ENCODE measurements around the gene ZNF407. TPM values are rescaled to one million over a fixed set of nuclear protein-coding genes. Genes with fewer than 3 reads are reported as not detected.

Gene ZNF407
- total and polyA plus RNA-seq, 2 of the 13 experiments (the other 11 are each of a cell fraction or from before 2014, with no cell fraction given) = 2.3 to 8.7 TPM

DNA sequence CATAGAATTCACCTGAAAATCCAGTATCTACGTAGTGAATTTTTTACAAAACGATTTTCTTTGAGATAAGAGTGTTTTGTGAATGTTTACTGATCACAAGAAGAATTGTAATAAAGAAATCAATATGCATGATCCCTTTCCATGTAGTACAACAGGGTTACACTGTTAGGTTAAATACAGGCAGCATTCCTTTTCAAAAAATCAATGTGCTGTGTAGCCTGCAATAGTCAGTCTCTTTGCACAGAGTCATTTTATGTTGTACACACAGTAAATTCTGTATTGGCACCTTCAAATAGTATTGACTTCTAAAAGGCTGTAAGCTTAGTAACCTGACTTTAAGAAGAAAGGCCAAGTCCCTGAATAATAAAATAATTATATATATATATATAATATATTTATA, 63.3 kb downstream of the ZNF407 start (continued):
- TF ChIP-seq, protein P1, sequence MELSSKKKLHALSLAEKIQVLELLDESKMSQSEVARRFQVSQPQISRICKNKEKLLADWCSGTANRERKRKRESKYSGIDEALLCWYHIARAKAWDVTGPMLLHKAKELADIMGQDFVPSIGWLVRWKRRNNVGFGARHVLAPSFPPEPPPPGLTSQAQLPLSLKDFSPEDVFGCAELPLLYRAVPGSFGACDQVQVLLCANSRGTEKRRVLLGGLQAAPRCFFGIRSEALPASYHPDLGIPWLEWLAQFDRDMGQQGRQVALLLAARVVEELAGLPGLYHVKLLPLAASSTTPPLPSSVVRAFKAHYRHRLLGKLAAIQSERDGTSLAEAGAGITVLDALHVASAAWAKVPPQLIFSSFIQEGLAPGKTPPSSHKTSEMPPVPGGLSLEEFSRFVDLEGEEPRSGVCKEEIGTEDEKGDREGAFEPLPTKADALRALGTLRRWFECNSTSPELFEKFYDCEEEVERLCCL (CRISPR knock-in tag; IDR thresholded peaks at IDR 0.05; ENCODE audit: borderline replicate concordance) = no peak
- TF ChIP-seq AKAP8 (CRISPR knock-in tag; IDR thresholded peaks at IDR 0.05) = no peak
- TF ChIP-seq ZNF24 (IDR thresholded peaks at IDR 0.05) = no peak
- no peak for TF ChIP-seq BRCA1 (CRISPR knock-in tag; IDR thresholded peaks at IDR 0.05)
- TF ChIP-seq ZIK1 (CRISPR knock-in tag; IDR thresholded peaks at IDR 0.05; ENCODE audit: borderline replicate concordance, low read depth) = no peak
- TF ChIP-seq, protein P2, sequence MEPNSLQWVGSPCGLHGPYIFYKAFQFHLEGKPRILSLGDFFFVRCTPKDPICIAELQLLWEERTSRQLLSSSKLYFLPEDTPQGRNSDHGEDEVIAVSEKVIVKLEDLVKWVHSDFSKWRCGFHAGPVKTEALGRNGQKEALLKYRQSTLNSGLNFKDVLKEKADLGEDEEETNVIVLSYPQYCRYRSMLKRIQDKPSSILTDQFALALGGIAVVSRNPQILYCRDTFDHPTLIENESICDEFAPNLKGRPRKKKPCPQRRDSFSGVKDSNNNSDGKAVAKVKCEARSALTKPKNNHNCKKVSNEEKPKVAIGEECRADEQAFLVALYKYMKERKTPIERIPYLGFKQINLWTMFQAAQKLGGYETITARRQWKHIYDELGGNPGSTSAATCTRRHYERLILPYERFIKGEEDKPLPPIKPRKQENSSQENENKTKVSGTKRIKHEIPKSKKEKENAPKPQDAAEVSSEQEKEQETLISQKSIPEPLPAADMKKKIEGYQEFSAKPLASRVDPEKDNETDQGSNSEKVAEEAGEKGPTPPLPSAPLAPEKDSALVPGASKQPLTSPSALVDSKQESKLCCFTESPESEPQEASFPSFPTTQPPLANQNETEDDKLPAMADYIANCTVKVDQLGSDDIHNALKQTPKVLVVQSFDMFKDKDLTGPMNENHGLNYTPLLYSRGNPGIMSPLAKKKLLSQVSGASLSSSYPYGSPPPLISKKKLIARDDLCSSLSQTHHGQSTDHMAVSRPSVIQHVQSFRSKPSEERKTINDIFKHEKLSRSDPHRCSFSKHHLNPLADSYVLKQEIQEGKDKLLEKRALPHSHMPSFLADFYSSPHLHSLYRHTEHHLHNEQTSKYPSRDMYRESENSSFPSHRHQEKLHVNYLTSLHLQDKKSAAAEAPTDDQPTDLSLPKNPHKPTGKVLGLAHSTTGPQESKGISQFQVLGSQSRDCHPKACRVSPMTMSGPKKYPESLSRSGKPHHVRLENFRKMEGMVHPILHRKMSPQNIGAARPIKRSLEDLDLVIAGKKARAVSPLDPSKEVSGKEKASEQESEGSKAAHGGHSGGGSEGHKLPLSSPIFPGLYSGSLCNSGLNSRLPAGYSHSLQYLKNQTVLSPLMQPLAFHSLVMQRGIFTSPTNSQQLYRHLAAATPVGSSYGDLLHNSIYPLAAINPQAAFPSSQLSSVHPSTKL (CRISPR knock-in tag; IDR thresholded peaks at IDR 0.05) = 0 out of 2 replicates have a peak, but pooled peaks have one; percentile 19
- TF ChIP-seq EP300 (IDR thresholded peaks at IDR 0.05; ENCODE audit: low read depth in 2 of 2, low read length in 2 of 2) = 0 out of 4 replicates have a peak, but pooled peaks of 1 of the 2 experiments have one; percentile 10
- TF ChIP-seq EP300 (CRISPR knock-in tag; IDR thresholded peaks at IDR 0.05; ENCODE audit: borderline replicate concordance) = no peak
- no peak for TF ChIP-seq THYN1 (CRISPR knock-in tag; IDR thresholded peaks at IDR 0.05; ENCODE audit: borderline replicate concordance, low read depth)
- TF ChIP-seq, protein P3, sequence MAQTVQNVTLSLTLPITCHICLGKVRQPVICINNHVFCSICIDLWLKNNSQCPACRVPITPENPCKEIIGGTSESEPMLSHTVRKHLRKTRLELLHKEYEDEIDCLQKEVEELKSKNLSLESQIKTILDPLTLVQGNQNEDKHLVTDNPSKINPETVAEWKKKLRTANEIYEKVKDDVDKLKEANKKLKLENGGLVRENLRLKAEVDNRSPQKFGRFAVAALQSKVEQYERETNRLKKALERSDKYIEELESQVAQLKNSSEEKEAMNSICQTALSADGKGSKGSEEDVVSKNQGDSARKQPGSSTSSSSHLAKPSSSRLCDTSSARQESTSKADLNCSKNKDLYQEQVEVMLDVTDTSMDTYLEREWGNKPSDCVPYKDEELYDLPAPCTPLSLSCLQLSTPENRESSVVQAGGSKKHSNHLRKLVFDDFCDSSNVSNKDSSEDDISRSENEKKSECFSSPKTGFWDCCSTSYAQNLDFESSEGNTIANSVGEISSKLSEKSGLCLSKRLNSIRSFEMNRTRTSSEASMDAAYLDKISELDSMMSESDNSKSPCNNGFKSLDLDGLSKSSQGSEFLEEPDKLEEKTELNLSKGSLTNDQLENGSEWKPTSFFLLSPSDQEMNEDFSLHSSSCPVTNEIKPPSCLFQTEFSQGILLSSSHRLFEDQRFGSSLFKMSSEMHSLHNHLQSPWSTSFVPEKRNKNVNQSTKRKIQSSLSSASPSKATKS (CRISPR knock-in tag; IDR thresholded peaks at IDR 0.05) = no peak
- TF ChIP-seq ZEB1 (IDR thresholded peaks at IDR 0.05; ENCODE audit: insufficient replicate concordance, low read depth) = no peak
